ENCODE data around the gene AEBP1.

AEBP1 gene

GRCh38 chr7:44106311-44107065, 2.3 kb downstream of the AEBP1 start:
- no peak for DNase-seq

GRCh38 chr7:44107116-44107960, 3.2 kb downstream of the AEBP1 start:
- no peak for DNase-seq

- DNase-seq: no peak
These were observed 4.0 kb downstream of the AEBP1 start for GRCh38 chr7:44107961-44108767.

- no peak for DNase-seq
These were observed 4.9 kb downstream of the AEBP1 start for GRCh38 chr7:44108768-44109750.

- no peak for DNase-seq
These were observed 5.8 kb downstream of the AEBP1 start for GRCh38 chr7:44109991-44110390.

- DNase-seq: no peak
These were observed 6.8 kb downstream of the AEBP1 start for GRCh38 chr7:44110719-44111635.

GRCh38 chr7:44111761-44112160, 7.6 kb downstream of the AEBP1 start:
- DNase-seq: no peak

GRCh38 chr7:44112231-44112996, 8.3 kb downstream of the AEBP1 start:
- DNase-seq: no peak

- no peak for DNase-seq
These were observed 9.0 kb downstream of the AEBP1 start for GRCh38 chr7:44112997-44113763.

GRCh38 chr7:44113764-44114354, 9.7 kb downstream of the AEBP1 start:
- no peak for DNase-seq

GRCh38 chr7:44114586-44115310, 10.6 kb downstream of the AEBP1 start:
- DNase-seq: no peak

GRCh38 chr7:44116087-44116788, 12.1 kb downstream of the AEBP1 start:
- DNase-seq: no peak

GRCh38 chr7:44116789-44117666, 12.9 kb downstream of the AEBP1 start:
- no peak for DNase-seq

GRCh38 chr7:44117801-44118429, 13.8 kb downstream of the AEBP1 start:
- DNase-seq: no peak

GRCh38 chr7:44119829-44120380, 15.8 kb downstream of the AEBP1 start:
- DNase-seq: no peak

GRCh38 chr7:44120395-44120794, 16.2 kb downstream of the AEBP1 start:
- no peak for DNase-seq
